Esophagus muscularis mucosa (tissue), 3 donors: ENCODE results near the gene SMIM45.

Experiments used
- POLR2A ChIP-seq: fragments of 450-650 bp; IDR thresholded peaks from one replicate; pipeline ENCODE4 v1.6.1; 2017; ENCODE audit warnings: antibody characterized with exemption, moderate library complexity, mild to moderate bottlenecking, low read depth
- TF ChIP-seq, protein P1 (sequence below), 3 experiments: fragments of 200-600 bp in 2 of 3; fragments of 450-650 bp in 1 of 3; sonication (generic) in 2 of 3; IDR thresholded peaks; one replicate each; pipeline ENCODE4 v1.5.1; 2017 to 2019; ENCODE audit warnings: antibody characterized with exemption in 3 of 3, mild to moderate bottlenecking in 2 of 3, moderate library complexity in 1 of 3

DNA sequence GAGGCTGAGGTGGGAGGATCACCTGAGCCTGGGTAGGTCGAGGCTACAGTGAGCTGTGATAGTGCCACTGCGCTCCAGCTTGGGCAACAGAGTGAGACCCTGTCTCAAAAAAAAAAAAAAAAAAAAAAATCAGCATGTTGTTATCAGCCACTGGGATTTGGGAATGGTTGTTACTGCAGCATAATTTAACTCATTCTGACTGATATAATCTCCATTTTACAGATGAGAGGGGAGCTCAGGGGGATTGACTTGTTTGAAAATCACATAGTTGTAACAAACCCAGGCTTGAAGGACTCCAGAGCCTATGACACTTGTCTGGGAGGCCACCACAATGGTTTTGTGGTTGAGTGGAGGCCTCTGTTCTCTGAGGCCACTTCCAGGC is 14.3 kb downstream of the SMIM45 start:
- TF ChIP-seq POLR2A = no peak
- TF ChIP-seq, protein P1, sequence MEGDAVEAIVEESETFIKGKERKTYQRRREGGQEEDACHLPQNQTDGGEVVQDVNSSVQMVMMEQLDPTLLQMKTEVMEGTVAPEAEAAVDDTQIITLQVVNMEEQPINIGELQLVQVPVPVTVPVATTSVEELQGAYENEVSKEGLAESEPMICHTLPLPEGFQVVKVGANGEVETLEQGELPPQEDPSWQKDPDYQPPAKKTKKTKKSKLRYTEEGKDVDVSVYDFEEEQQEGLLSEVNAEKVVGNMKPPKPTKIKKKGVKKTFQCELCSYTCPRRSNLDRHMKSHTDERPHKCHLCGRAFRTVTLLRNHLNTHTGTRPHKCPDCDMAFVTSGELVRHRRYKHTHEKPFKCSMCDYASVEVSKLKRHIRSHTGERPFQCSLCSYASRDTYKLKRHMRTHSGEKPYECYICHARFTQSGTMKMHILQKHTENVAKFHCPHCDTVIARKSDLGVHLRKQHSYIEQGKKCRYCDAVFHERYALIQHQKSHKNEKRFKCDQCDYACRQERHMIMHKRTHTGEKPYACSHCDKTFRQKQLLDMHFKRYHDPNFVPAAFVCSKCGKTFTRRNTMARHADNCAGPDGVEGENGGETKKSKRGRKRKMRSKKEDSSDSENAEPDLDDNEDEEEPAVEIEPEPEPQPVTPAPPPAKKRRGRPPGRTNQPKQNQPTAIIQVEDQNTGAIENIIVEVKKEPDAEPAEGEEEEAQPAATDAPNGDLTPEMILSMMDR (IDR thresholded peaks at IDR 0.05) = no peak
